SJCRH30 (cell line): Measurements from ENCODE around the gene IDH2. TPM values are rescaled to one million over a fixed set of nuclear protein-coding genes. Genes with fewer than 3 reads are reported as not detected.

Experiments
- DNase-seq, 2 experiments: peaks; one replicate each; pipeline ENCODE4 v3.0.0-alpha.2; 2015 to 2020
- H3K27ac ChIP-seq: fragments of 250-450 bp; sonication (Bioruptor Pico); 2 replicates; pipeline ENCODE4 v1.5.1; 2020; ENCODE audit warnings: mild to moderate bottlenecking, moderate library complexity
- H3K27me3 ChIP-seq: fragments of 250-450 bp; sonication (Bioruptor Pico); 2 replicates; pipeline ENCODE4 v1.5.1; 2020; ENCODE audit warnings: mild to moderate bottlenecking, moderate library complexity
- H3K36me3 ChIP-seq: fragments of 250-450 bp; sonication (Bioruptor Pico); 2 replicates; pipeline ENCODE4 v1.5.1; 2020; ENCODE audit warnings: mild to moderate bottlenecking, moderate library complexity
- H3K4me1 ChIP-seq: fragments of 250-450 bp; sonication (Bioruptor Pico); 2 replicates; pipeline ENCODE4 v1.5.1; 2020; ENCODE audit warnings: mild to moderate bottlenecking, moderate library complexity
- H3K4me3 ChIP-seq: fragments of 250-450 bp; sonication (Bioruptor Pico); 2 replicates; pipeline ENCODE4 v1.5.1; 2020; ENCODE audit warnings: mild to moderate bottlenecking, moderate library complexity
- H3K9me3 ChIP-seq: fragments of 250-450 bp; sonication (Bioruptor Pico); replicated peaks from 2 replicates; pipeline ENCODE4 v1.5.1; 2020; ENCODE audit warnings: mild to moderate bottlenecking, moderate library complexity
- total RNA-seq: library from RNA; depleted of rRNA; stranded (reverse); fragments of >200 nt; shearing (Covaris generic); gene quantifications from 2 replicates; pipeline ENCODE4 v1.2.3, GENCODE V29; 2014

Gene IDH2
- total RNA-seq, 1 experiment from 2014 or later = 96.9 TPM

GRCh38 chr15:90103701-90104329, 1.5 kb upstream of the IDH2 start:
- no peaks in the 10 kb centered on the region for H3K9me3 ChIP-seq
- H3K36me3 ChIP-seq = no peaks in the 10 kb centered on the region
- no peak for DNase-seq
- no peak overlapping the region for H3K27ac ChIP-seq
- peaks cover 11% of the 10 kb centered on the region for H3K4me1 ChIP-seq
- H3K4me3 ChIP-seq = no peak overlapping the region
- no peaks in the 10 kb centered on the region for H3K27me3 ChIP-seq

GRCh38 chr15:90101130-90101968, 919 bp downstream of the IDH2 start:
- peaks cover 4% of the 10 kb centered on the region for H3K4me1 ChIP-seq
- peak; percentile 74 to 77 for DNase-seq

DNA sequence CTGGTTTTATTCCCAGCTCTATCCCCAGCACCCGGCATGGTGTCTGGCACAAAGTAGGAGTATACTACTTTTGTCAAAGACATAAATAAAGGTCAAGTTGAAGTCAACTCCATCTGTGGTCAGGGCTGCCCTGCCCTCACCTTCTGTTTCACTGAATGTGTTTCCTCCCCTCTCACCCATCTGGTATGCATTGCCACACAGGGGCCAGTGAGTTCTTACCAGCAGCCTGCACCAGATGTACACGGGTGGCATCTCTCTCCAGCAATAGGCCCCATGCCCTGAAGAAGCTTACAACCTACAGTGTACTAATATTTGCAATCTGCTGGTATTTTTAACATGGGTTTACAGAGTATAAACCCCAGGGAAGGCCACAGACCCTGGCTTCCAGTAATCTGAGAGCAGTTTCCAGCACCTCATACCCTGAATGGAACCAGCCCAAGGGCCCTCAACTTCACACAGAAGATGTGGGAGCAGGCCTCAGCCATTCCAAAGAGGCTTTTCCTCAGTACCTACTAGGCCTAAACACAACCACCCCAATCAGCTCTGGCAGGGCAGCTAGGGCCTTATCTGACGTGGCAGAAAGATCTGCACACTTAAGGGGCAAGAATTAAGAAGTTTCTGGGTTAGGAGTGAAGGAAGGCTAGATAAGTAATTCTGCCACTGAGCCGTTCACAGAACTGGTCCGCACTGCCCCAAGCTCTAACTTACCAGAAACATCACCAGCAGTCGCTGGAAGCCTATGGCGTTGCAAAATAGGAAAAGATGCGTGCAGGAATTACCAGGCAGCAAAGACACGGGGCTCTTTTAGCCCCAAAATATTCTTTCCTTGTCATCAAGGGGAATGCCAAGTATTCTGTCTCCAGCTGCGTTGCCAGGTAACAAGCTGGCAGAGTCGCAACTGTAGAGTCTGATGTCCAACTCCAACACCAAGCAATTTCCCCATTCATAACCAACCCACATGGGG, 2.1 kb downstream of the IDH2 start:
- H3K4me1 ChIP-seq = peaks cover 3% of the 10 kb centered on the region; the same call in 1 of the 2 replicates
- no peak overlapping the region for H3K27ac ChIP-seq
- no peaks in the 10 kb centered on the region for H3K27me3 ChIP-seq
- H3K36me3 ChIP-seq = no peaks in the 10 kb centered on the region
- no peaks in the 10 kb centered on the region for H3K9me3 ChIP-seq
- H3K4me3 ChIP-seq = no peak overlapping the region
- no peak for DNase-seq

More at GRCh38 chr15:90101130-90101968, 919 bp downstream of the IDH2 start:
- Histone ChIP-seq H3K27ac (peak overlapping the region; percentile 97), H3K27me3 (no peaks in the 10 kb centered on the region), H3K4me3 (peak overlapping the region; percentile 98), H3K9me3 (no peaks in the 10 kb centered on the region), H3K36me3 (no peaks in the 10 kb centered on the region)

DNA sequence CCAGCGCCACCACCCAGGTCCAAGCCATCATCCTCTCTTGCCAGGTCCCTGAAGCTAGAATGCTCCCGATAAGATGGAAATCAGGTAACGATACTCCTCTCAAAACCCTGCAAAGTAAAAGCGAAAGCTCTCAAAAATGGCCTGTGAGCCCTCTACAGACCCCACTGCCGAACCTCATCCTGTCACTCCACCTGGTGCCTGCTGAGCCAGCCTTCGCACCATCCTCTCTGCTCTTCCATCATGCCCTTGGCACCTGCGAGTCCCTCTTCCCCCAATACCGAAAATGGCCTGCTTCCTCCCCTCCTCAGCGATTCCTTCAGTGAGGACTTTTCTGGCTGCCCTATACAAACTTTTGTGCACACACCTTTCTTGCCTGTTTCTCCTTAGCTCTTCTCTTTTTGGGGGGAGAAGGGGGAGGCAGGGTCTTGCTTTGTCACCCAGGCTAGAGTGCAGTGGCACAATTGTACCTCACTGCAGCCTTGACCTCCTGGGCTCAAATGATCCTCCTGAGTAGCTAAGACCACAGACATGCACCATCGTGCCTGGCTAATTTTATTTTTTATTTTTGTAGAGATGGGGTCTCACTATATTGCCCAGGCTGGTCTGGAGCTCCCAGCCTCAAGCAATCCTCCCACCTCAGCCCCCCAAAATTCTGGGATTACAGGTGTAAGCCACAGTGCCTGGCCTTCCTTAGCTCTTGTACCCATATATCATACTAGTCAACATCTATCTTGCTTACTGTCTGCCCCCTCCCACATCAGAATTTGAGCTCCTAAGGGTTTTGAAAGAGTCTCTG, 3.0 kb downstream of the IDH2 start:
- H3K27me3 ChIP-seq = no peaks in the 10 kb centered on the region
- H3K4me3 ChIP-seq = no peak overlapping the region
- H3K27ac ChIP-seq = no peak overlapping the region
- H3K4me1 ChIP-seq = peaks cover 3% of the 10 kb centered on the region; the same call in 1 of the 2 replicates
- DNase-seq = no peak
- no peaks in the 10 kb centered on the region for H3K9me3 ChIP-seq
- no peaks in the 10 kb centered on the region for H3K36me3 ChIP-seq

DNA sequence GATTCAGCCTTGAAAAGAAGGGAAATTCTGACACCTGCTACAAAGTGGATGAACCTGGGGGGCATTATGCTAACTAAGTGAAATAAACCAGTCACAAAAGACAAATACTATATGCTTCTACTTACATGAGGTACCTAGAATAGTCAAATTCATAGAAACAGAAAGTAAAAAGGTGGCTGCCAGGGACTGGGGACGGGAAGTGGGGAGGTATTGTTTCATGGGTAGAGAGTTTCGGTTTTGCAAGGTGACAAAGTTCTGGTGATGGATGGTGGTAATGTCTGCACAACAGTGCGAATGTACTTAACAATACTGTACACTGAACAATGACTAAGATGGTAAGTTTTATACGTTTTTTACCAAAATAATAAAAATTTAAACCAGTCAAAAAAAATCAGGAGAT, 4.8 kb downstream of the IDH2 start:
- no peak overlapping the region for H3K27ac ChIP-seq

DNA sequence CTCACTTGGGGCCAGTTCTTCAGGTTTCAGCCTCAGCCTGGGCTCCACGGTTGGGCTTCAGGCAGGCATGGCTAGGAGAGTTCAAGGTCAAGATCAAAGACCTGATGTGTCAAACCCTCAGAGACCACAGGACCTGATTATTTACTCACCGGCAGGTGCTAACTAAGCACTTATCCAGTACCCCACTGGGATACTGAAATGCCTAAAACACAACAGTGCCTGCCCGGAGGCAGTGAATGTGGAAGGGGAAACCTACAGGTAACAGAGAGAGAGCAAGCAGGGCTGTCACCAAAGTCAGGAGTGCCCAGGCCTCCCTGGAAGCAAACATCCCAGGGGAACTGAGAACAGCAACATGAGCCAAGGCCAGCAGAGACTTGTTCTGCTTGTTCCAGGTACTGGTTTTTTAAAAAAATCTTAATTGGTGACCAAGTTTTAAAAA, 6.7 kb downstream of the IDH2 start:
- Histone ChIP-seq H3K27ac (no peak overlapping the region), H3K4me3 (no peak overlapping the region), H3K27me3 (no peaks in the 10 kb centered on the region), H3K36me3 (0 out of 2 replicates have a peak, but pooled peaks cover 4% of the 10 kb centered on the region), H3K4me1 (no peaks in the 10 kb centered on the region), H3K9me3 (no peaks in the 10 kb centered on the region)
- DNase-seq = no peak

More for the DNA sequence above, 4.8 kb downstream of the IDH2 start:
- peaks cover 3% of the 10 kb centered on the region; the same call in 1 of the 2 replicates for H3K4me1 ChIP-seq
- no peak overlapping the region for H3K4me3 ChIP-seq
- DNase-seq = no peak
- no peaks in the 10 kb centered on the region for H3K9me3 ChIP-seq
- H3K36me3 ChIP-seq = no peaks in the 10 kb centered on the region
- H3K27me3 ChIP-seq = no peaks in the 10 kb centered on the region

DNA sequence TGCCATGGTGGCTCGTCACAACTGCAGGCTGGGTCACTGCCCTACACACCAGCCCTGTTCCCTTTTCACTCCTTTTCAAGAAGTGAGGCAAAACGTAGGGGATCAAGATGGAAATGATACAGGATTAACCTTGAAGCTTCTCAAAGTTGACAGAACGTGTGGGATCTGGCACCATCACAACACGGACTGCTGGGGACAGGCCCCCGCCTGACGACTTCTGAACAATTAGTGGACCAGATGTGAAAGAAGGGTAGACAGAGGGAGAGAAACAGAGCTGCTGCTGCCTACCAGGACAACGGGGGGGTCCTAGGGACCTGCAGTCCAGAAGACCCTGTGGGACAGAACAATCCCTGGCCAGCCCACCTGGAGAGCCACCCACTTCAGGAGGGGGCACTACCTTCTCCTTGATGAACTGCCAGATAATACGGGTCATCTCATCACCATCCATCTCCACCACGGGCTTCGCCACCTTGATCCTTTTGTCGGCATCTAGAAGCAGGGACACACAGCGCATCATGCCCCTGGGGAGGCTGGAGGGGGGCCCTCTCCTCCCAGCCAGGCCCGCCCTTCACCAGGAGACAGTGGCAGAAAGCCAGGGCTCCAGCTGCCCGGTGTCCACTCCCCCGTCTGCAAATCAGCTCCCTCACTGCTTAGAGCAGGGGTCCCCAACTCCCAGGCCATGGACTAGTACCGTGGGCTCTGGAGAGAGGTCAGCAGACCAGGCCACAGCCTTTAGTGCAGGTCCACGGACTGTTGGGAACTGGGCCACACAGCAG, 10.9 kb downstream of the IDH2 start:
- H3K36me3 ChIP-seq = peaks cover 13% of the 10 kb centered on the region; the same call in 1 of the 2 replicates
- H3K27ac ChIP-seq = no peak overlapping the region
- no peaks in the 10 kb centered on the region for H3K4me1 ChIP-seq
- no peak overlapping the region for H3K4me3 ChIP-seq
- DNase-seq = no peak
- H3K27me3 ChIP-seq = no peaks in the 10 kb centered on the region
- no peaks in the 10 kb centered on the region for H3K9me3 ChIP-seq

DNA sequence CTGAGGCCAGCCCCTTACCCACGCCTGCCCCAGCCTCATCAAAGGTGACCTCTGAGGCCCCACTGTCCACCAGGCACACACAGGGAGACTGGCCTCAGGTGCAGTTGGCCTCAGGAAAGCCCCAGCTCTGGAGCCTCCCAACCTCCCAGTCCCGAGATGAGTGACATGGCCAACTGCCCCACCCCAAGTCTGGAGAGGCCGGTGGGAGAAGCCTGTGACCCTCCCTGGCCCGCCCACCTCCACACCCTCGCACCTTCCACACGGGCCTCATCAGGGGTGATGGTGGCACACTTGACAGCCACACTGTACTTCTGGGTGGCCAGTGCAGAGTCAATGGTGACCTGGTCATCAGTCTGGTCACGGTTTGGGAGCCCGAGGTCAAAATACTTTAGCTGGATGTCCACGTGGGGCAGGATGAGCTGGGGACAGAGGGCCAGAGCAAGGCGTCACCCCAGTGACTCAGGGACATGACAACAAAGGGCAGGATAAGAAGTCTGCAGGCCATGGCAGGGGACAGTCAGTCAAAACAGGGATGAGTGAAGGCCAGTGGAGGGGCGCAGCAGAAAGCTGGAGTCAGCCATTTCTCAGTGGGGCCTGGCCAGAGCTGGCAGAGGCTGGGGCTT, 11.9 kb downstream of the IDH2 start:
- no peaks in the 10 kb centered on the region for H3K27me3 ChIP-seq
- H3K4me1 ChIP-seq = no peaks in the 10 kb centered on the region
- H3K36me3 ChIP-seq = peaks cover 13% of the 10 kb centered on the region; the same call in 1 of the 2 replicates
- H3K27ac ChIP-seq = no peak overlapping the region
- DNase-seq = no peak
- H3K4me3 ChIP-seq = no peak overlapping the region
- no peaks in the 10 kb centered on the region for H3K9me3 ChIP-seq

- Histone ChIP-seq H3K27me3 (no peaks in the 10 kb centered on the region), H3K4me3 (no peak overlapping the region), H3K9me3 (no peaks in the 10 kb centered on the region), H3K36me3 (peaks cover 13% of the 10 kb centered on the region), H3K27ac (no peak overlapping the region), H3K4me1 (no peaks in the 10 kb centered on the region)
- DNase-seq = peak; percentile 35 to 59
Observed at GRCh38 chr15:90087454-90088154, 14.7 kb downstream of the IDH2 start.

GRCh38 chr15:90086868-90087268, 15.4 kb downstream of the IDH2 start:
- Histone ChIP-seq H3K27ac (no peak overlapping the region), H3K9me3 (no peaks in the 10 kb centered on the region), H3K4me3 (no peak overlapping the region), H3K27me3 (no peaks in the 10 kb centered on the region), H3K36me3 (peaks cover 13% of the 10 kb centered on the region), H3K4me1 (no peaks in the 10 kb centered on the region)
- peak; percentile 45 to 71 for DNase-seq

- no peaks in the 10 kb centered on the region for H3K27me3 ChIP-seq
- H3K4me1 ChIP-seq = no peaks in the 10 kb centered on the region
- H3K27ac ChIP-seq = no peak overlapping the region
- no peaks in the 10 kb centered on the region for H3K9me3 ChIP-seq
- H3K36me3 ChIP-seq = peaks cover 9% of the 10 kb centered on the region
- no peak for DNase-seq
- H3K4me3 ChIP-seq = no peak overlapping the region
Observed at GRCh38 chr15:90085565-90085964, 16.7 kb downstream of the IDH2 start.

- no peak overlapping the region for H3K27ac ChIP-seq
- H3K4me1 ChIP-seq = no peaks in the 10 kb centered on the region
- peaks cover 9% of the 10 kb centered on the region for H3K36me3 ChIP-seq
- DNase-seq = no peak
- H3K9me3 ChIP-seq = no peaks in the 10 kb centered on the region
- no peak overlapping the region for H3K4me3 ChIP-seq
- H3K27me3 ChIP-seq = no peaks in the 10 kb centered on the region
Observed at GRCh38 chr15:90084876-90085423, 17.3 kb downstream of the IDH2 start.
